ENCODE results near the gene THRAP3. TPM values are rescaled to one million over a fixed set of nuclear protein-coding genes. Genes with fewer than 3 reads are reported as not detected.

THRAP3 gene
- 117 to 121 TPM (median 119 TPM) in 3 replicates for total RNA-seq

GRCh38 chr1:36223996-36224536 is at the start of gene THRAP3:
THRAP3 (plus strand) TSS chr1:36224443; CDS start chr1:36282564, 58,121 bp downstream.
- Mint-ChIP-seq H3K4me1 (peaks cover 25% of the 10 kb centered on the region), H3K36me3 (peaks cover 8% of the 10 kb centered on the region), H3K9me3 (no peaks in the 10 kb centered on the region), H3K27me3 (ENCODE audit: low read depth) (no peaks in the 10 kb centered on the region), H3K27ac (peak within 1 kb of the TSS; percentile 99), H3K4me3 (peak within 1 kb of the TSS; percentile 98)
- TF ChIP-seq CTCF (IDR thresholded peaks at IDR 0.05; ENCODE audit: unreplicated experiment), result no peak
- peak; percentile 98 to 100 for DNase-seq (ENCODE audit: low spot score in 2 of 2, unreplicated experiment in 2 of 2)

- no peak for DNase-seq (ENCODE audit: low spot score in 2 of 2, unreplicated experiment in 2 of 2)
- Mint-ChIP-seq H3K27ac (no peak overlapping the region), H3K4me1 (no peaks in the 10 kb centered on the region), H3K36me3 (peaks cover 26% of the 10 kb centered on the region), H3K27me3 (ENCODE audit: low read depth) (no peaks in the 10 kb centered on the region), H3K9me3 (no peaks in the 10 kb centered on the region), H3K4me3 (no peak overlapping the region)
- TF ChIP-seq CTCF (IDR thresholded peaks at IDR 0.05; ENCODE audit: unreplicated experiment), result no peak
These were observed 49.5 kb upstream of the THRAP3 start for GRCh38 chr1:36174713-36175112.

- Mint-ChIP-seq H3K9me3 (no peaks in the 10 kb centered on the region), H3K27ac (no peak overlapping the region), H3K27me3 (ENCODE audit: low read depth) (no peaks in the 10 kb centered on the region), H3K4me3 (no peak overlapping the region), H3K36me3 (peaks cover 32% of the 10 kb centered on the region), H3K4me1 (no peaks in the 10 kb centered on the region)
- no peak for TF ChIP-seq CTCF (IDR thresholded peaks at IDR 0.05; ENCODE audit: unreplicated experiment)
- DNase-seq (ENCODE audit: low spot score in 2 of 2, unreplicated experiment in 2 of 2), result no peak
These were observed 48.8 kb upstream of the THRAP3 start for GRCh38 chr1:36175137-36176095.

- no peak for TF ChIP-seq CTCF (IDR thresholded peaks at IDR 0.05; ENCODE audit: unreplicated experiment)
- no peak overlapping the region for H3K27ac Mint-ChIP-seq
- H3K4me1 Mint-ChIP-seq, result no peaks in the 10 kb centered on the region
- no peak overlapping the region for H3K4me3 Mint-ChIP-seq
- DNase-seq (ENCODE audit: low spot score in 2 of 2, unreplicated experiment in 2 of 2), result no peak
- peaks cover 38% of the 10 kb centered on the region for H3K36me3 Mint-ChIP-seq
- H3K9me3 Mint-ChIP-seq, result no peaks in the 10 kb centered on the region
- H3K27me3 Mint-ChIP-seq (ENCODE audit: low read depth), result no peaks in the 10 kb centered on the region
These were observed 47.9 kb upstream of the THRAP3 start for GRCh38 chr1:36176106-36176949.

- no peak for TF ChIP-seq CTCF (IDR thresholded peaks at IDR 0.05; ENCODE audit: unreplicated experiment)
- Mint-ChIP-seq H3K4me3 (no peak overlapping the region), H3K27me3 (ENCODE audit: low read depth) (no peaks in the 10 kb centered on the region), H3K36me3 (peaks cover 29% of the 10 kb centered on the region), H3K4me1 (no peaks in the 10 kb centered on the region), H3K27ac (no peak overlapping the region), H3K9me3 (no peaks in the 10 kb centered on the region)
- DNase-seq (ENCODE audit: low spot score in 2 of 2, unreplicated experiment in 2 of 2), result no peak
These were observed 46.4 kb upstream of the THRAP3 start for GRCh38 chr1:36177589-36178431.

Measured in mesothelial cell of epicardium (in vitro differentiated cells).